ENCODE data around the gene GPRASP3. TPM values are rescaled to one million over a fixed set of nuclear protein-coding genes. Genes with fewer than 3 reads are reported as not detected.
"Not testable (repeated sequence)": the region's sequence is repeated elsewhere in the genome, so short reads cannot be mapped to it uniquely, and the experiment has no call there.

Gene GPRASP3
- total RNA-seq, 1 experiment from 2014 or later = 13.7 TPM

GRCh38 chrX:102715967-102716366 lies 4.6 kb upstream of the GPRASP3 start:
- no peak for ATAC-seq
- DNase-seq (ENCODE audit: low spot score) = no peak
- TF ChIP-seq ZMAT4 (CRISPR knock-in tag; IDR thresholded peaks at IDR 0.05) (no peak), NFYB (CRISPR knock-in tag; conservative IDR thresholded peaks at IDR 0.05; ENCODE audit: low read depth) (no peak), ZNF423 (CRISPR knock-in tag; IDR thresholded peaks at IDR 0.05) (no peak), ZNF416 (CRISPR knock-in tag; IDR thresholded peaks at IDR 0.05) (no peak), ZNF532 (CRISPR knock-in tag; IDR thresholded peaks at IDR 0.05; ENCODE audit: borderline replicate concordance) (no peak), AFF4 (CRISPR knock-in tag; IDR thresholded peaks at IDR 0.05; ENCODE audit: borderline replicate concordance) (no peak), ZNF396 (CRISPR knock-in tag; IDR thresholded peaks at IDR 0.05; ENCODE audit: borderline replicate concordance) (no peak), SMAD3 (CRISPR knock-in tag; IDR thresholded peaks at IDR 0.05; ENCODE audit: borderline replicate concordance) (no peak), NR2C2 (CRISPR knock-in tag; IDR thresholded peaks at IDR 0.05) (no peak), NFATC4 (CRISPR knock-in tag; IDR thresholded peaks at IDR 0.05) (no peak), CREB1 (CRISPR knock-in tag; IDR thresholded peaks at IDR 0.05) (no peak), ZNF232 (CRISPR knock-in tag; IDR thresholded peaks at IDR 0.05) (no peak)
- POLR2A ChIA-PET = no interaction called here
- H3K36me3 Mint-ChIP-seq = 0 out of 2 replicates have a peak, but pooled peaks cover 5% of the 10 kb centered on the region
- H3K4me3 Mint-ChIP-seq = no peak overlapping the region
- CTCF ChIA-PET = interaction anchor here (1.4 kb wide), 1 partner anchor 148 kb away, joined by 3 read pairs; no protein-coding TSS in a partner anchor
- no peaks in the 10 kb centered on the region for H3K9me3 Mint-ChIP-seq
- H3K27ac Mint-ChIP-seq = no peak overlapping the region
- peaks cover 11% of the 10 kb centered on the region for H3K27me3 Mint-ChIP-seq (ENCODE audit: low read depth)
- H3K4me1 Mint-ChIP-seq = peaks cover 16% of the 10 kb centered on the region

- Mint-ChIP-seq H3K4me3 (peak overlapping the region; percentile 91), H3K4me1 (peaks cover 15% of the 10 kb centered on the region)
- H3K36me3 Mint-ChIP-seq; ATAC-seq; DNase-seq (ENCODE audit: low spot score); H3K27me3 Mint-ChIP-seq (ENCODE audit: low read depth); H3K27ac Mint-ChIP-seq; H3K9me3 Mint-ChIP-seq; POLR2A ChIA-PET: not testable (repeated sequence)
- CTCF ChIA-PET = interaction anchor here (1.8 kb wide), 1 partner anchor 179 kb away, joined by 7 read pairs; no protein-coding TSS in a partner anchor
These were observed 595 bp downstream of the GPRASP3 start for GRCh38 chrX:102721169-102721506.

- TF ChIP-seq PREB (CRISPR knock-in tag; IDR thresholded peaks at IDR 0.05; ENCODE audit: borderline replicate concordance) (no peak), HMGA2 (CRISPR knock-in tag; IDR thresholded peaks at IDR 0.05) (no peak), AFF4 (CRISPR knock-in tag; IDR thresholded peaks at IDR 0.05; ENCODE audit: borderline replicate concordance) (no peak), PRRX2 (CRISPR knock-in tag; IDR thresholded peaks at IDR 0.05) (no peak), FOXJ3 (CRISPR knock-in tag; IDR thresholded peaks at IDR 0.05; ENCODE audit: borderline replicate concordance) (no peak), TEAD4 (CRISPR knock-in tag; IDR thresholded peaks at IDR 0.05) (no peak)
- DNase-seq (ENCODE audit: low spot score) = no peak
- Mint-ChIP-seq H3K27me3 (ENCODE audit: low read depth) (0 out of 2 replicates have a peak, but pooled peaks cover 3% of the 10 kb centered on the region), H3K4me3 (no peak overlapping the region), H3K36me3 (no peaks in the 10 kb centered on the region), H3K4me1 (peaks cover 13% of the 10 kb centered on the region), H3K27ac (no peak overlapping the region), H3K9me3 (no peaks in the 10 kb centered on the region)
- ATAC-seq = no peak
- ChIA-PET POLR2A (no interaction called here), CTCF (no interaction called here)
These were observed 2.9 kb downstream of the GPRASP3 start for GRCh38 chrX:102723456-102723855.
